Activated CD4-positive, CD25-positive, alpha-beta regulatory T cell treated with anti-CD3 and anti-CD28 coated beads, Interleukin-2, amount 50 U/mL, for 24 hours (primary cell): ENCODE measurements around the gene CIZ1.

ENCODE experiments used
- ATAC-seq, 2 donors: fragments of 150-1000 bp; cut with Tn5 transposase; one replicate each; pipeline ENCODE4 v1.10.0; 2021; ENCODE audit warnings: mild to moderate bottlenecking in 1 of 2, moderate library complexity in 1 of 2

CIZ1 gene

DNA sequence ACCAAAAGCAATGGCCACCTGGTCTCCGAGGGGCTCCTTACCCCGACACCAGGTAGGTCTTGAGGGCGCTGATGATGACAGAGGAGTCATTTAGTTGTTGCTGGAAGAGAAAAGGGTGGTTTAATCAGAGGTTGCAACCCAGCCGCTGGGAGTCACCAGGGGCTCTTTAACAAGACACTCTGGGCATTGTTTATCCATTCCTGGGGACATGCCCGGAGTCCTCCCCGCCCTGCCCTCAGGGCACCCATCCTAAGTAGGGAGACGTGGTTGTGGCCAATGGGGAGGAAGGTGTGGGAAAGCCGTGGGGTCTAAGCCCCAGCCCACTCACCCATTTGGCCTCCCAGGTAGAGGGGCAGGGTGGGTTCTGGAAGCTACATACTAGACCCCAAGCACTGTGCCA lies 66.9 kb downstream of the CIZ1 start:
- no peak for ATAC-seq

DNA sequence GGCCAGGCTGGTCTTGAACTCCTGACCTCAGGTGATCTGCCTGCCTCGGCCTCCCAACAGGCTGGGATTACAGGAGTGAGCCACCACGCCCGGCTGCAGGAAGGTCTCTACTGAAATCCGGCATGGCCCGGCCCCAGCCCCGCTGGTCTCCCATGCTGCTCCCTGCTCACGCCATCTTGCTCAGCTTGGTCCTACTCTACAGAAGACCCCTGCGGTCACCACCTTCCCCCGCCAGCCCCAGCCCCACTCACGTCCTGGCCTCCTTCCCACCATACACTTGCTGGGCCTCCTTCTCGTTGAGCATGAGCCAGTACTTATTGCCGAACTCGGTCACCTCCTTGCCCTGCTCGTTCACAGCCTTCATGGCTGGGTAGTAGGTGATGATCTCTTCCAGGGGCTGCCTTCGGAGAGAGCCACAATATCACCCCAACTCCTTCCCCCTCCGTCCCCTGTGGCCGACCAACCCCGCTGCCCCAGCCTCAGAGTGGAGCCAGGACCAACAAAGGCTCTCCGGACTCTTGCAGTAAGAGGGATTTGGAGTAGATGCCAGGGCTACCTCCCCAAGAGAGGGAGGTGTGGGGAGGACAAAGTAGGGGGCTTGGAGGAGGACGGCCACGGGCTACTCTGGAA lies 67.8 kb downstream of the CIZ1 start:
- no peak for ATAC-seq

DNA sequence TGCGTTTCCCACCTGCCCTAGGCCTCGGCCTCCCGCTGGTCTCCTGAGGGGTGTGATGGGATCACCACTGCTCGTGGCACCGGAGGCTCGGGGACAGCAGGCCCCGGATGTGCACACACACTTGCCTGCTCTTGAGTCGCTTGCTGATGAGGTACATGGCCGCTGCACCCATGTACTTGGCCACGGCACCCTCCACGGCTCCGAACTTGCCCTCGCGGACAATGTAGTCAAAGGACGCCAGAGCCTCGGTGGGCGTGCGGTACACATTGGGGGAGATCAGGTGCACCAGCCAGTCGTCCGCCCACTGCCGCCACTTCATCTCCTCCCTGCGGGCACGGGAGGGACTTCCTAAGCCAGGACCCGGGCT lies 68.6 kb downstream of the CIZ1 start:
- no peak for ATAC-seq

DNA sequence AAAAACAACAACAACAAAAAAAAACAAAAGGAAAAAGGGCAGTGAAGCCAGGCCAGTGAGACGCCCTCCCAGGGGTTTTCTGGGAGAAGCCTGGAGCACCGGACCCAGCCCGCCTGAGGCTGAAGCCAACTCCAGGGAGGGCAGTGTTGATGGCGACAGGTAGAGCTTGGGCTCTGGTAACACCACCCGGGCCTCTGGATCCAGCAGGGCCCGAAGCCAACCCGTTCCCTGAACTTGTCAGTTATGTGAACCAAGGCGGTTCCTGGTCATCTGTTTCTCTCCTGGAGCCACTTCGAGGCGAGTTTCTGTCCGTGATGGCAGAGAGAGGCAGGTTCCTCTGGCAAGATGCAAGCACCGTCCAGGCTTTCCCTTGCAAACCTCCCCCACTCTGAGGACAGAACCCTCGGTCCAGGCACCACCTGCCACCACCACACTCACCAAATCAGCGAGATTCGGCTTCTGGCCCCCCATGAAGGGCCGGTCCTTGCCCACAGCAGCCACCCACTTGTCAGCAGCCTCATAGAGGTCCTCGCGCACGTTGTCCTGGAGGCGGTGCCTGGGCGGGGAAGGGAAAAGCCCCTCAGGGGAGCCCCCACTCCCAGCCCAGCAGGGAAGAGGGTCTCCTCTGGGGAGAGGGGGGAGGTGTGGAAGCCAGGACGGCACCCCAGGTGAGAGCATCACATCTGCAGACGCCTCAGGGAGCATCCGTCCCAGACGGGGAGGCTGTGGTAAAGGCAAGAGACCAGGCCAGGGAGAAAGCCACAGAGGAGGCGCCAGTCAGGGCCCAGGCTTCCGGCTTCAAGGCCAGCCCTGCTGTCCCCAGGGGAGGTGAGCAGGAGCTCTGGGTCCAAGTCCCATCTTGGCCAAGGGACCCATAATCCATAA lies 69.2 kb downstream of the CIZ1 start:
- no peak for ATAC-seq

DNA sequence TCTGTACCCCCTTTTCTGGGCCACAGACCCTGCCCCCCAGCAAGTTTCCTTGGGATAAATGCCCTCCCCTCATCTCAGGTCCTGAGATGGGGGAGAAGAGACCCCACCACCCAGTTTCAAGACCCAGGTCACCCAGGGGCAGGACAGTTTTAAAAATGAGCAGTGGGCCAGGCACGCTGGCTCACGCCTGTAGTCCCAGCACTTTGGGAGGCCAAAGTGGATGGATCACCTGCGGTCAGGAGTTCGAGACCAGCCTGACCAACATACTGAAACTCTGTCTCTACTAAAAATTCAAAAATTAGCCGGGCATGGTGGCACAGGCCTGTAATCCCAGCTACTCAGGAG lies 69.9 kb downstream of the CIZ1 start:
- ATAC-seq, result no peak

DNA sequence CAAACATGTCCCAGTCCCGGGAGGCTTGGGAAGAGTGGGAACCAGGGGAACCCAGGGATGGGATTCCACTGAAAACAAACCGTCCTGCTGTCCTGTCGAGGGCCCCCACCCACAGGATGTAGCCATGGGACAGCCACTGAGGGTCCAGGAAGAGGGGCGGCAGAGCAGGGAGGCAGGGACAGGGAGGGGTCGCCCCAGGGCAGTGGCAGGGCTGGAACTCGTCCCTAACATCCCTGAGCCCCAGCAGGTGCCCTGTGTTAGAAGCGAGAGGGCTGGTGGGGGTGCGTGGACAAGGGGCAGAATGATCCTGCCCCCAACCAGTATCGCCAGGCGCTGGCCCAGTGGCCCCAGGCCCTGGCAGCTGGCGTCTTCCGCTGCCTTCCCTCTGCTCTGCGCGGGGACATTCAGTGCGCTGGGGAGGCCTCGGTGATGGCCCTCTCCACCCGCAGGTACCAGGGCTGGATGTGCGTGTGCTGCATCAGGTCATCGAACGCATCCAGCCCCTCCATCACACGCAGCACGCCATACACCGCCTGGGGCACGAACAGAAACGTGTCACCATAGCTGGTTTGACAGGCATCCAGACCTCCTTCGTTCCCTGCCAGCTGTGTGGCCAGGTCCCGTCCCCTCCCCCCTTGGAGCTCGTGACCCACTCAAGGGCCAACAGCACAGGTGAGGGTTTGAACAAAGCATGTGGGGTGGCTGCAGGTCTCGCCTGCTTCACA lies 70.5 kb downstream of the CIZ1 start:
- no peak for ATAC-seq

DNA sequence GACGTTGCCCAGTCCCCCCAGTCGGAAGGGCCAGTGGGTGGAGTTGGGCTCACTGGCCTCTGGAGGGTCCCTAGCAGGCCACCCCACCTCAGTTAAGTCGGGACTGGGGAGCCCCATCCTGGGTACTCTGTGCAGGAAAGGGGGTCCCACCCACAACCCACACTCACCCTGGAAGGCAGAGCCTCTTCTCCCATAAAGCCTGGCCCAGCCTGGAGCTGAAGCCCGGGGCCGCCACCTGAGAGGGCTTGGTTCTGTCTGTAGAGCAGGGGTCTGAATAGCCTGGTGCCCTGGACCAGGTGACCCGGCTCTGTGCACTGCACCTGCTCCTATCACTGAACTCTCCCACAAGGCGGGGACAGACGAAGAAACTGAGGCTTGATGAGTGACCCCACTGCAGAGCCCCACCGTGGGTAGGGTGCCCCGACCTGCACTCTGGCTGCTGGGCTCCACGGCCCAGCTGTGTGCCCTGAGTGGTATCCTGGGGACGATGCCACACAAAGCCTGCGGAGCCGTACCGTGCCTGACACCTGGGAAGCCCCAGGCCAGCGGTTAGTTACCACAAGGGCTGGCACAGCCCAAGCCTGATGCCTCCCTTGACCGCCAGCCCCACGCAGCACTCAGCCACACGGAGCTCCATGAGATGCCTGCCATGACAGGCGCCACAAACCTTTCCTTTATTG lies 71.2 kb downstream of the CIZ1 start:
- ATAC-seq, result no peak

DNA sequence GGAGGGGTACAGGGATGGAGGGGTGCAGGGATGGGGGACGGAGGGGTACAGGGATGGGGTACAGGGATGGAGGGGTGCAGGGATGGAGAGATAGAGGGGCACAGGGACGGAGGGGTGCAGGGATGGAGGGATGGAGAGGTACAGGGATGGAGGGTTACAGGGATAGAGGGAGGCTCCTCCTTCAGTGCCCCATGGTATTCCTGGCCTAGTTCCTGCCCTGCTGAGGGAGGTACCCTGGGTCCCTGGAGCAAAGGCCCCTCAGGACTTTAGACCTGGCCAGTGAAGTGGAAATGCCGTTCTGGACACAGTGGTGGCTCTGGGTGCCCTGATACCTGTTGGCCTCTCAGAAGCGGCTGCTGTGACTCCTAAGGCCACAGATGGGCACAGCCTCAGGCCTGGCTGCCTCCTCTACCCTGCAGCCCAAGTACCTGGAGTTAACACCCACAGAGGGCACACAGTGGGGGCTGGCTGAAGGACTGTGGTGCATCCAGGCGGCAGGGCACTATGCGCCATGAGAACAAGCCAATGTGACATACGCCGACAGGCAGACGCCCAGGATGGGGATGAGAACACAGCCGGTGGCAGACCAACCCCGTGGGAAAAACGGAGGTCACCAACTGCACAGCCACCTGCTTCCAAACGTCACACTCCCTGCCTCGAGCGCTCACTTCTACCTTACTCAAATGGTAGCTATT lies 72.3 kb downstream of the CIZ1 start:
- ATAC-seq, result no peak

DNA sequence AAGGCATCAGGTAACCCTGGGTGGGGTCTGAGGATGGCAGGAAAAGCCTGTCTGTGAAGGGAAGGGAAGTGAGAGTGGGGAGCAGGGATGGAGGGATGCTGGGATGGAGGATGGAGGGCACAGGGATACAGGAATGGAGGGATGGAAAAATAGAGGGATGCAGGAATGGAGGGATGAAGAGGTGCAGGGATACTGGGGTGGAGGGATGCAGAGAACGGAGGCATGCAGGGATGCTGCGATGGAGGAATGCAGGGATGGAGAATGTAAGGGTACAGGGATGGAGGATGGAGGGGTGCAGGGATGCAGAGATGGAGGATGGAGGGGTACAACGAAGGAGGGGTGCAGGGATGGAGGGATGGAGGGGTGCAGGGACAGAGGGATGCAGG lies 72.9 kb downstream of the CIZ1 start:
- no peak for ATAC-seq

DNA sequence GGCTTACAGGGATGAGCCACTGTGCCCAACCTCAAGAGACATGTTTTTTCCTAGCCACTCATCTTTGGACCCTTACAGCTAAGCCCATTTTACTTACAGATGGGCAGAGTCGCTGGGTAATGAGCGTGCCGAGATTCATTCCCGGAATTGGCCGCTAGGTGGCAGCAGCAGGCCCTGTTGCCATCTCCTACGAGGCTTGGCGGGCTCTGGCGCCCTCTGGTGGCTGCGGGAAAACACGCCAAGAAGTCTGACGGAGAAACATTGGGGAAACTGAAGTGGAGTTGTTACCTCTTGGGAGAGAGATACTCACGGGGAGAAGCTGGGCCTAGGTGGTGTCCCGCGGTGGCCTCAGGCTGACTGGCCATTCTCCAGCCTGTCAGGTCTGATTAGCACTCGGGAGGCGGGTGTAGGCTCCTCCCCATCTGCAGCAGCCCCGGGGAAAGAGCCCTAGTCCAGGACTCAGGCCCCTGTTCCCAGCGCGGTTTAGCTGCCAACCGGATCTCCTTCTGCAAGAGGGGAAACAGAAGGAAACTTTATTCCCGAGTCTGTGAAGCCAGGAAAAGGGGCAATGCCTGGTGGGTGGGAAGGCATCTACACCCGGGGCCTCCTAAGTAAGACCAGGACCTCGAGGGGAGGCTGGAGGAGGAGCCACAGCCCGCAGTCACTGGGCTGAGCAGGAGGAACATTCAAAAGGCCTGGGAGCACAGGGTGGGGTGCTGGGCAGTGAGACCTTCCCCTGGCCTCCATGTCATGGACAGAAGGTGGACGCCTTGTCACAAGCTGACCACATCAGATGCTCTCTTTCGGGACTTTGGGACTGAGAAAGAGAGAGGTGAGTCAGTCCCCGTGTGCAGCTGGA lies 73.5 kb downstream of the CIZ1 start:
- ATAC-seq, result peak; percentile 74 to 76

DNA sequence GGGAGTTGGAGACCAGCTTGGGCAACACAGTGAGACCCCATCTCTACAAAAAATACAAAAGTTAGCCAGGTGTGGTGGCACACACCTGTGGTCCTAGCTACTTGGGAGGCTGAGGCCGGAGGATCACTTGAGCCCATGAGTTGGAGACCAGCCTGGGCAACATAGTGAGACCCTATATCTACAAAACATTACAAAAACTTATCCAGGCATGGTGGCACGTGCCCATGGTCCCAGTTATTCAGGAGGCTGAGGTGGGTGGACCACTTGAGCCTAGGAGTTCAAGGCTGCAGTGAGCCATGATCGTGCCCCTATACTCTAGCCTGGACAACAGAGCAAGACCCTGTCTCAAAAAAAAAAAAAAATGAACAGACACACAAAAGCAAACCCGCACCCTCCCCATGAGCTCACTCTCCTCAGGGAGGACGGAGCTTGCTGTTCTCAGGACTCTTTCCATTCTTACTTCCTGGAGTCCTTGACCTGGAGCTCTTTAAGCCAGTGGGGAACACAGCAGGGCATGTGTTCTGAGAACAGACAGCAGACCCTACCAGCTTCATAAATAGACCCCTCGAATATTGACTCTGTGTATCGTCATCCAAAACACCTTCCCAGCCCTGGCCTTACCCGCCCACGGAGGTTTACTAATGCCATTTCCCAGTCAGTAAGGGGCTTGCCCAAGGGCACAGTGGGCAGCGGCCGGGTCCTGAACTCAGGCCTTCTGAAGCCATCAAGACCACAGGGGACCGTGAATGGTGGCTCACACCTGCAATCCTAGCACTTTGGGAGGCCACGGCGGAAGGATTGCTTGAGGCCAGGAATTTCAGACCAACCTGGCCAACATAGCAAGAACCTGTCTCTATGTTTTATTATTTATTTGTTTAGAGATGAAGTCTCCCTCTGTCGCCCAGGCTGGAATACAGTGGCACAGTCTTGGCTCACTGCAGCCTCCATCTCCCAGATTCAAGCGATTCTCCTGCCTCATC lies 75.0 kb downstream of the CIZ1 start:
- ATAC-seq, result no peak
